PC-9 (cell line): ENCODE results near the gene SLC8A1. TPM values are rescaled to one million over a fixed set of nuclear protein-coding genes. Genes with fewer than 3 reads are reported as not detected.

Experiments
- BruUV-seq: library from RNA; stranded (reverse); fragments of 400-500 nt; replicated peaks from 2 replicates; lab custom pipeline; 2021; lab: Mats Ljungman, UMichigan
- CTCF ChIA-PET: fragments of 300-600 bp; sonication (Branson Sonifier 250); formaldehyde crosslinking; loops from one replicate; lab custom pipeline; 2022; ENCODE audit warnings: antibody characterized with exemption; lab: Charles Lee
- POLR2A ChIA-PET: fragments of 300-600 bp; sonication (Branson Sonifier 250); formaldehyde crosslinking; loops from one replicate; lab custom pipeline; 2022; ENCODE audit warnings: antibody characterized with exemption; ENCODE audit not compliant: unreplicated experiment; lab: Charles Lee
- DNase-seq, 2 experiments: peaks; one replicate each; pipeline versions ENCODE4 v3.0.0 to v3.0.0-alpha.2; 2015 to 2022; ENCODE audit warnings: mixed read lengths in 1 of 2
- H2AFZ ChIP-seq: fragments of 200-600 bp; sonication (generic); 2 replicates; pipeline ENCODE4 v1.8.1; 2017; ENCODE audit warnings: antibody characterized with exemption
- H3F3A ChIP-seq: fragments of 200-600 bp; sonication (generic); 2 replicates; pipeline ENCODE4 v1.8.1; 2017; ENCODE audit warnings: antibody characterized with exemption, mild to moderate bottlenecking, low read depth; ENCODE audit not compliant: insufficient read depth
- H3K27ac ChIP-seq: fragments of 200-600 bp; sonication (generic); 2 replicates; pipeline ENCODE4 v1.6.1; 2016; ENCODE audit warnings: mixed run types
- H3K27me3 ChIP-seq: fragments of 200-600 bp; sonication (generic); 2 replicates; pipeline ENCODE4 v1.6.1; 2016; ENCODE audit warnings: low read depth, mixed run types; ENCODE audit not compliant: insufficient read depth
- H3K36me3 ChIP-seq: fragments of 200-600 bp; sonication (generic); 2 replicates; pipeline ENCODE4 v1.6.1; 2016; ENCODE audit warnings: low read depth, mixed run types
- H3K4me1 ChIP-seq: fragments of 200-600 bp; sonication (generic); replicated peaks from 2 replicates; pipeline ENCODE4 v1.6.1; 2016; ENCODE audit warnings: mixed run types; ENCODE audit not compliant: insufficient read depth
- H3K4me2 ChIP-seq: fragments of 200-600 bp; sonication (generic); 2 replicates; pipeline ENCODE4 v1.6.1; 2017; ENCODE audit warnings: mixed run types
- H3K4me3 ChIP-seq: fragments of 200-600 bp; sonication (generic); 2 replicates; pipeline ENCODE4 v1.6.1; 2016; ENCODE audit warnings: mixed run types
- H3K79me2 ChIP-seq: fragments of 200-600 bp; sonication (generic); 2 replicates; pipeline ENCODE4 v1.6.1; 2017; ENCODE audit warnings: low read depth, mixed run types
- H3K9me2 ChIP-seq: fragments of 200-600 bp; sonication (generic); 2 replicates; pipeline ENCODE4 v1.8.1; 2017; ENCODE audit warnings: mild to moderate bottlenecking; ENCODE audit not compliant: insufficient read depth
- H3K9me3 ChIP-seq: fragments of 200-600 bp; sonication (generic); 2 replicates; pipeline ENCODE4 v1.8.1; 2016; ENCODE audit warnings: low read depth; ENCODE audit not compliant: insufficient read depth
- H4K20me1 ChIP-seq: fragments of 200-600 bp; sonication (generic); 2 replicates; pipeline ENCODE4 v1.8.1; 2017; ENCODE audit not compliant: insufficient read depth
- CTCF ChIP-seq: fragments of 200-600 bp; sonication (generic); conservative IDR thresholded peaks from 2 replicates; pipeline ENCODE4 v1.6.1; 2017; ENCODE audit warnings: mixed run types, antibody characterized with exemption, mild to moderate bottlenecking, moderate library complexity
- EZH2 ChIP-seq: fragments of 200-600 bp; sonication (generic); IDR thresholded peaks from 2 replicates; pipeline ENCODE4 v1.8.0; 2017; ENCODE audit warnings: antibody characterized with exemption, low read depth
- intact Hi-C: fragments of 100-400 bp; cut with micrococcal nuclease; formaldehyde crosslinking; loops from one replicate; pipeline ENCODE4 v1.10.0; 2022; ENCODE audit not compliant: unreplicated experiment
- total RNA-seq: library from RNA; stranded (reverse); gene quantifications from 2 replicates; pipeline ENCODE4 v1.2.3, GENCODE V29; 2021

The SLC8A1 gene
- total RNA-seq, 1 experiment from 2014 or later, result 13.5 TPM

- intact Hi-C loops, result no loop called here
- Histone ChIP-seq H3F3A (no peaks in the 10 kb centered on the region), H3K4me1 (no peaks in the 10 kb centered on the region), H2AFZ (no peak overlapping the region), H3K9me3 (peaks cover 15% of the 10 kb centered on the region; the same call in 1 of the 2 replicates), H4K20me1 (no peaks in the 10 kb centered on the region), H3K36me3 (no peaks in the 10 kb centered on the region), H3K27me3 (no peaks in the 10 kb centered on the region), H3K79me2 (no peaks in the 10 kb centered on the region), H3K27ac (no peak overlapping the region), H3K9me2 (no peaks in the 10 kb centered on the region), H3K4me3 (no peak overlapping the region), H3K4me2 (no peak overlapping the region)
- BruUV-seq, result no TSS peak
- ChIA-PET CTCF (no interaction called here), POLR2A (interaction anchor here (0.7 kb wide), 1 partner anchor 462 kb away, joined by 3 read pairs; no protein-coding TSS in a partner anchor)
- TF ChIP-seq CTCF, result no peak
- no peak for TF ChIP-seq EZH2
- DNase-seq, result no peak
Measured at GRCh38 chr2:40311026-40311425, 140.9 kb downstream of the SLC8A1 start.

GRCh38 chr2:40310303-40310702, 141.6 kb downstream of the SLC8A1 start:
- Histone ChIP-seq H4K20me1 (no peaks in the 10 kb centered on the region), H3K79me2 (no peaks in the 10 kb centered on the region), H3K27ac (no peak overlapping the region), H3K9me2 (no peaks in the 10 kb centered on the region), H3K4me2 (no peak overlapping the region), H3K27me3 (no peaks in the 10 kb centered on the region), H2AFZ (no peak overlapping the region), H3F3A (no peaks in the 10 kb centered on the region), H3K4me1 (no peaks in the 10 kb centered on the region), H3K9me3 (peaks cover 15% of the 10 kb centered on the region; the same call in 1 of the 2 replicates), H3K36me3 (no peaks in the 10 kb centered on the region), H3K4me3 (no peak overlapping the region)
- intact Hi-C loops, result no loop called here
- BruUV-seq, result no TSS peak
- TF ChIP-seq CTCF (no peak), EZH2 (no peak)
- DNase-seq, result no peak
- CTCF ChIA-PET, result no interaction called here
- POLR2A ChIA-PET, result interaction anchor here (0.7 kb wide), 1 partner anchor 461 kb away, joined by 3 read pairs; no protein-coding TSS in a partner anchor

DNA sequence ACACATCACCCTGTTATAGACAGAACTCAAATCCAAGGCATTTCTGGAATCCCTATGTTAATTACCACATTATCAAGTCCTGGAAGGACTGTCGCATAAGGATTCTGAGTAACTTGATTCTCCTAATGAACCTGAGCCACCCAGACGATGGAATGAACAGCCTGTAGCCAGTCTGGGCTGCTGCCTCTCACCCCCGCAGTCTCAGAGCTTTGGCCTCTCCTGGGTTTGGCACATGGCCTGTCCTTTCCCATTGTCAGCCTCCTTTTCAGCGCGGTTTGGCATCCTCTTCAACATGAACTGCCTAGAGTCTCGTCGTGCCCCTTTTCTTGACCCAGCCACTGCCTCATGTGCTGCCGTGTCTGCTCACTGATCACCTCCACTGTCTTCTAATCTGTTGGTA, 147.6 kb downstream of the SLC8A1 start:
- no peak overlapping the region for H2AFZ ChIP-seq
- no TSS peak for BruUV-seq
- TF ChIP-seq CTCF (no peak), EZH2 (no peak)

More for the DNA sequence above, 147.6 kb downstream of the SLC8A1 start:
- DNase-seq, result no peak
- Histone ChIP-seq H3K36me3 (no peaks in the 10 kb centered on the region), H3K4me3 (no peak overlapping the region), H3K9me2 (no peaks in the 10 kb centered on the region), H3F3A (no peaks in the 10 kb centered on the region), H3K79me2 (no peaks in the 10 kb centered on the region), H3K9me3 (no peaks in the 10 kb centered on the region), H3K4me1 (no peaks in the 10 kb centered on the region), H4K20me1 (no peaks in the 10 kb centered on the region), H3K27me3 (no peaks in the 10 kb centered on the region), H3K27ac (no peak overlapping the region), H3K4me2 (no peak overlapping the region)
- intact Hi-C loops, result no loop called here
- POLR2A ChIA-PET, result no interaction called here
- CTCF ChIA-PET, result no interaction called here
